CD4-positive, alpha-beta T cell treated with Interleukin-21 for 1 hour (primary cell): Measurements from ENCODE around the gene POU2F3.

Experiments used
- DNase-seq: peaks from one replicate; pipeline ENCODE4 v3.0.0-alpha.2; 2020

The POU2F3 gene

GRCh38 chr11:120326228-120326627, 86.3 kb downstream of the POU2F3 start:
- DNase-seq = no peak

DNA sequence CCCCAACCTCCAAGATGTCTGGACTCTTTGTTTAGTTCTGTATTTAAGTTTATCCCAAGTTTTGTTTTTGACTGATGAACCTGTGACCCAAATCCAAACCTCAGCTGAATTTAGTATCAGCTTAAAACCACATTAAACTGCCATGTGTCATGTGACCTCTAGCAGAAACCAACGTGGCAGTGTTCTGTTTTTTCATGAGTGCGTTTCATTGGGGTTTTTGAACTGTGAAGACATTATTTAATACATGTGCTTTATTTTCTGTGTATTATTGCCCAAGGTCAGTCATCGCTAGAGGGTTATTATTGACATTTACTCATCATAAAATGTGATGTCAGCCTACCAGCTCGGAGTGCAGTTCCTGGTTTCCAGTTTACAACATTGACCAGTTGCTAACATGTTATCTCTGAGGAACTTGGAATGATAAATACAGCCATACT, 86.9 kb downstream of the POU2F3 start:
- DNase-seq = no peak

DNA sequence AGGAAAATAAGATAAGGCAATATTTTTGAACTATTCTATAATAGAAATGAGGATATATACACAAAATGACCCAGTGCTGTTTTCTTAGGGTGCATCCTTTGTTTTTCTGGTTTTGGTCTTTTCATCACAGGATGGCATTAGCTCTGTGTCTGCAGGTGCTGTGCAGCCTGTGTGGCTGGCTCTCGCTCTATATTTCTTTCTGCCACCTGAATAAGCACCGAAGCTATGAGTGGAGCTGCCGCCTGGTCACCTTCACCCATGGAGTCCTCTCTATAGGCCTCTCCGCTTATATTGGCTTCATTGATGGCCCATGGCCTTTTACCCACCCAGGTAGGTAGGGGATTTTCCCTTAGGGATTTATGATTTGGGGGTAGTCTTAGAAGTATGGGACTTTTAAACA, 87.4 kb downstream of the POU2F3 start:
- DNase-seq = no peak

DNA sequence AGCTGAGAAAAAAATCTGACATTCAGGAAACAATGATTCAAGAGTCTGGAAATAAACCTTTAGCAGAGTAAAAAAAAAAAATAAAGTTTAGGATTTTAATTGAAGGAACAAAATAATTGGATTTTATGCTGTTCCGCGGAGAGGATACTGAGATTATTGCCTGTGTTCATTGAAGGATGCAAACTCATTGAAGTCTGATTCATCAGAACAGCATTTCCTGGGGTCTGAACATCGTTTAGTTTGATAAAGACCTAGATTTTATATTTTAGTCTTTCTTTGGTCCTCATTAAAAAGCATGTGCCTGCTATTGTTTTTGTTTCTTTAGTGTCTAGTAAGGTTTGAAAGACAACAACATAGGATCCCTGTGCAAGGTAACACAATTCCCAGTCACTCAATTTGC, 89.6 kb downstream of the POU2F3 start:
- DNase-seq = no peak

- DNase-seq = no peak
Measured at GRCh38 chr11:120330045-120330444, 90.1 kb downstream of the POU2F3 start.

GRCh38 chr11:120331301-120331996, 91.5 kb downstream of the POU2F3 start:
- DNase-seq = no peak

GRCh38 chr11:120332822-120333716, 93.1 kb downstream of the POU2F3 start:
- no peak for DNase-seq

DNA sequence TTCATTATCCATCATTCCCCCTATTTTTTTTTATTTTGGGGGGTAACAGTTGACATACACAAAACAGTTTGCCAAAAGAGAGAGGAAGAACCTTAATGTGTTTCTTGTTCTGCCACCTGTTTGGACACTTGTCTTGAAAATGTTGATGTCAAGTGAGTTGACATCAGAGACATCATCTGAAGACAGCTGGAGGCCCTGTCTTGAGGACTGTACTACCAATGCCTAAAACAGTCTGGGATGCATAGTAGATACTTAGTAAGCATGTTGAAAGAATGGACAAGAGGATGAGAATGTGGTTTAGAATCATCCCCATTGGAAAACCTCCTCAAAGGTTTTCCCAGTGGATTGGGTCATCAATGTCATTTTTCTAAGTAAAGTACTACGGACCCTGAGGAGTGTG, 93.9 kb downstream of the POU2F3 start:
- DNase-seq = no peak

DNA sequence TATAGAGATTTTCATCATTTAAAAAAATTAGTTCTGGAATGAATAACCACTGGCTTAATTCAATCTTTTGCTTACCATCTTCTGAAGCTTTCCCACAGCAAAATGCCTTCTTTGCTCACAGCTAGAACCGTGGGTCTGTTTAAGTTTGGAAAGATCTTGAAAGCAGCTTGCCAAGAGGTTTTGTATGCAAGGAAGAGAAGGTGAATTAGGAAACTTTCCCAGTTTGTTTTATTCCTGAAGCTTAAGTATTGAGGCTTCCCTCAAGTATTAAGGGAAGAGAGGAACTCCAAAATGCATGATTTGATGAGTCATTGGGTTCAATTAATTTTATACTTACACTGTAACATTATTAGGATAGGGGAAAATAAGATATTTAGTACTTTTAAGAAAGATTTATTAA, 94.4 kb downstream of the POU2F3 start:
- DNase-seq = no peak

DNA sequence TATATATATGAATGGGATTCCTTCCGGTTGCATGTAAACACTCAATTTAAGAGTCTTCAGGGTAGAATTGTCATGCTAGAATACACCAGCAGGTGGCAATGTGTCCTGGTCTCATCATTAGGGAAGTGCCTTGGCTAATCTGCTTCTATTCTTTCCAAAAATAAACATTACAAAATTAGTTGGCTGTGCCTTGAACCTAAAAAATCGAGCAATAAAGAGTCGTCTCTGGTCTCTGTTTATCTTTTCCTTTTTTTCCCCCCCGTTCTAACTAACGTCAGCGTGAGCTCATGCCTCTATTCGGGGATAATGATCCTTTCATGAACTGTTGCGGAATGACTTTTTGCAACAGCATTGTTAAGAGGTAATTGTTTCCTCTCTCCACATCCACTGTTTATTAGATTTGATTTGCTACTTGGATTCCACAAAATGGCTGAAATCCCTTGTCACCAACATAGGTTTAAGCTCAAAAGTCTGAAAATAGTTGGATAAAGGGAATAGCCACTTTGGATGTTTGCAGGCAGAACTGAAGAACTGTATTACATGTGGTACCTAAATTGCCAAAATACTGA, 95.0 kb downstream of the POU2F3 start:
- DNase-seq = peak; percentile 80

GRCh38 chr11:120335556-120335907, 95.6 kb downstream of the POU2F3 start:
- no peak for DNase-seq

DNA sequence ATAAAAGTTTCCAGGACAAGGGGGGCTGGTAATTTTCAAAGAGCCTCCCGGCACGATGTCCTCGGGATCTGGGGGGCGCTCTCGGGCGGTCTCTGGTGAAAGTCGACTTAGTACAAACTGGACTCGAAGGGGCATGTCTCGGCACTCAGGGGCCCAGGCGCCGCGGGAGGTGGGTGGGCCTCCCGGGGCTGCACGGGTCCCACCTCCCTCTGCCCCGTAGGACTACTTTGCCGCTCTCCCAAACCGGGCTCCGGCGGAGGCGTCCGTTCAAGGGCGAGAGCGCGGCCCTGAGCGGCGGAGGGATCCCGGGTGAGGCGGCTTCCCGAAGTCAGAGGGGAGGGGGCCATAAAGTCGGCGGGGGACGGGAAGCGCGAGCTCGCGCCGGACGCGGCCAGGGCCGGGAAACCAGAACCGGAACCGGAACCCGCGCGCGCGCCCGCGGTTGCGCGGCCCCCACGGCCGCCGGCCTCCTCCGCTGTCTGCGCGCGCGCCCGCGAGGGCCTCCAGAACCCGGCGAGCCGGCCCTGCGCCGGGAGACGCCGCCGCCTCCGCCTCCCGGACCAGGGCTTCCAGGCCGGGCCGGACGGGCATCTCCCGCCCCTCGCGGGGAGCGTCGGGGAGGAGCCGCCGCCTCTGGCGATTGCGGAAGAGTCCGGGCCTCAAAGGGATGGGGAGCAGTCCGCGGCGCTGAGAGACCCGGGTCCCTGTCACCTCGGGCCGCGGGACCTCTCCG, 96.1 kb downstream of the POU2F3 start, which contains the start of gene ARHGEF12:
ARHGEF12 (plus strand) TSS at position 506 of the 733 bp plus-strand sequence. CDS start 831 bp downstream, outside the sequence.
- peak; percentile 83 for DNase-seq

DNA sequence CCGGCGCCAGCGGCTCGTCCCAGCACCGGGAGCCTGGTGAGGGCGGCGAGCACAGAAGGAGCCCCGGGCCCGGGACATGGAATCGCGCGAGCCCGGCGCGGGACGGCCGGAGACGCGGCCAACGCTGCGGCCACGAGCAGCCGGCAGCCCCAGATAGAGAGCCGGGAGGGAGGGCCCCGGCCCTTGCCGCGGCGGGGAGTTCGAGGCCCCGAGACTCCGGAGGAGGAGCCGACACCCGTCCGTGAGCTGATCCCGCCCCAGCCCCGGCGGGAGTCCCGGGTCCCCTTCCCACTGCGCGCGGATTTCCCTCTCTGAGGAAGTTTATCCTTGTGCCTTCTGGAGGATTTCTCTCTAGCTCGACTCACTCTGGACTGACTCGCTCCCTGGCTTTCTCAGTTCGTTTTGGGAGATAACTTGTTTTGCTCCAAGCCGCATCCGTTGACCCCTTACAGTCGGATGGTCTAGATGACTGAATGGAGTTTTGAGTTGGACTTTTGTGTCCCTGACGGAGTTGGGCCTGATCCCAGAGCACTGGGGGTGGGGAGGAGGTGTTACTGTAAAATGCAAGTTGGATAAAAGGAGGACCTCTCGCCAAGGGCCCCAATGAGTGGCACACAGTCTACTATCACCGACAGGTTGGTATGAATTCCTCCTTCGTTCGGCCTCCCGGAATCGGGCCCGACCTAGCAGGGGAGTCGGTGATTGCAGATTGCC, 96.9 kb downstream of the POU2F3 start:
- peak; percentile 17 for DNase-seq

DNA sequence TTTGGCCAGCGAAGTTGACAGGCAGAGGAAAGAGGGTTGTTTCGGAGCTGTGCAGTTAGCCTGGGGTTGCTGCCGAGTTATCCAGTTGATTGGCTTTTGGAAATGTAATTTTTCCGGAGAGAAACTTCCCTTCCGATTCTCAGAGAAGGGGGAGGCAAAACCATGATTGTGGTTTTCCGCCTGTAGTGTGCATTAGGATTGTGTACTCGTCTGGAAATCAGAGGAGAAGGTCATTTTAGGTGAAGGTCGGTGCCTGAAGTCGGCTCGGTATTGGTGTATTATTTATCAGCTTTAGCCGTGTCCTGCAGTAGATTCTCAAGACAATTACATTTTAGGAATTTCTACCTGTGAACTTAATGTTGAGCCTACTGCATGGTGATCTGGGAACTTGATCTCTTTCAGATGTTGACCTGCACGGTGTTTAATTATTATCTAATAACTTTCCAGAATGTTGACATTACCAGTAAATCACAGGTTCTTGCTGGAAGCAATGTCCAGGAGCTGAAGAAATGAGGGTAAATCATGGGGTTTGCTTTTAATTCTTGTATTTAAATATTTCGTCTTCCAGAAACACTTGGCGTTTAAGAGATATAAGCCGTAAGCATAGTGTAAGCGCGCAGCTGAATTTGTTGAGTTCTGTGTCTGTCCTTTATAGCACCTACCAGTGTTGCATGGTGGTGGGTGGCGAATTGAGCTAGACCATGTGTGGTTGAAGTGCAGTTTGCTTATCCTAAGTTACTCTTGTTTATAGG, 97.6 kb downstream of the POU2F3 start:
- no peak for DNase-seq

DNA sequence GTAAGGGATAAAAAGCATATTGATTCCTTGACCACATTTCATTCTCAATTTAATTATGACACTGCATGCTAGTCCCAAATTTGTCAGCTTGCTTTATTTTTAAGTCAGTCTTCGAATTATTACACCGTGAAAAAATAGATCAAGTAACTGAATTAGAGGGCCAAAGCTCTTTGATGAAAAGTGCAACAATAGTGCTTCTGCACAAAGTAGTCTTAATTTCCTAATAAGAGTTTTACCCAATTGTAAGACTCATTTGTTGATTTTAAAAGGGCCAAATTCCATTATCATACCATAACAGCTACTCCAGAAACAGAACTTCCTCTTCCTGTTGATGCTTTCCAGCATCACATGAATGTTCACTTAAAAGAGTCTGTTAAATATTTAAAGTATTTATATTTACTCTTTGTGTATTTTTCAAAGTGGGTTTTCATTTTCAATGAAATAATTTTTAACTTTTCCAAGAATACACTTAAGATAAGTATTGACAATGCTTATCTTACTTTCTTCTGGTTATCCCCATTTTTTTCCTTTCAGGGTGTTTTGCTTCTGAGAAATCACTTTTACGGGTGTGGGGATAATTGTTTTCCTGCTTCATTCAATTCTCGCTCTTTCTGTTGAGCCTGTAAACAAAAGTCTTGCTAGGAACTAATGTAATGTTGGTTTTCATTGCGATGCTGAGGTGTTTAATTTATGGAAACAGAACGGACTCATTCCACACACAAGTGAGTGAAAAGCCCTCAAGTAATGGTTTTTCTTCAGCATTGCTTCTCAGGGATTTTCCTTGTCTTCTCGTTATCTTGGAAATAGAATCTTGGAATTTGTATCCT, 98.4 kb downstream of the POU2F3 start:
- no peak for DNase-seq

- DNase-seq = no peak
Measured at GRCh38 chr11:120339394-120339890, 99.5 kb downstream of the POU2F3 start.

DNA sequence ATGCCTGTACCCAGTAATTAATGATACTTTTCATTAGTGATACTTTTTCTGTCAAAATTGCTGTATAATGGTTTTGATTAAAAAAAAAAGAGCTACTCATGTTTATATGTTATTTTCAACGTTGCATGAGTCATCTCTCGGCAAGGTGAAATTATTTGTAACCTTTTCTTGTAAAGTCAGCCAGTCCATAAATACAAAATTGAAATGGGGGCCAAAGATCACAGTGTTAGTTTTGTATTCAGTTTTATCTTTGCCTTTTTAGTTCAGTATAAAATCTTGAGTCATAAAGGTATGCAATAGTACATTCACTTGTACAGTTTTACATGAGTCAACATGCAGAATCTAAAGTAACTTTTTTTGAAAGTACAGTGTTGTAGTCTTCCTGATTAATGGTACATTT, 100.6 kb downstream of the POU2F3 start:
- DNase-seq = no peak

DNA sequence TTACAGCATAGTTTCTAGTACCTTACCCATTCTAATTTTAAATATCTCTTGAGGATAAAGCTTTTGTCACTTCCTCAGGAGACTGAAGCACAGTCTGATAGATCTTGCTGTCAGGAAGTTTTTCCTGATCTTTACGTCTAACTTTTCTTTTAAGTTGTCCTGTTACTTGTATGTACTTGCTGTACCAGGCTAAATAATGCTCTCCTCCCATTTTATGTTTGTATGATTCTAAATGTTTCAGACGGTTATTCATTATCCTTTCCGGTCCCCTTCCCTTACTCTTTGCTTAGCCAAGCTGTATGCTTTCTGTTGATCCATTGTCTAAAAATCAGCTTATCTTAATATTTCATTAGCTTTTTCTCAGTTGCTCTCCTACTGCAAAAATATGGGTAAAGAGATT, 102.3 kb downstream of the POU2F3 start:
- no peak for DNase-seq

GRCh38 chr11:120342678-120343077, 102.7 kb downstream of the POU2F3 start:
- no peak for DNase-seq

GRCh38 chr11:120343429-120343828, 103.5 kb downstream of the POU2F3 start:
- no peak for DNase-seq
